ENCODE results near the gene GPR21. TPM values are rescaled to one million over a fixed set of nuclear protein-coding genes. Genes with fewer than 3 reads are reported as not detected.

The GPR21 gene
- total RNA-seq, 1 donor from 2014 or later: 0.58 TPM

DNA sequence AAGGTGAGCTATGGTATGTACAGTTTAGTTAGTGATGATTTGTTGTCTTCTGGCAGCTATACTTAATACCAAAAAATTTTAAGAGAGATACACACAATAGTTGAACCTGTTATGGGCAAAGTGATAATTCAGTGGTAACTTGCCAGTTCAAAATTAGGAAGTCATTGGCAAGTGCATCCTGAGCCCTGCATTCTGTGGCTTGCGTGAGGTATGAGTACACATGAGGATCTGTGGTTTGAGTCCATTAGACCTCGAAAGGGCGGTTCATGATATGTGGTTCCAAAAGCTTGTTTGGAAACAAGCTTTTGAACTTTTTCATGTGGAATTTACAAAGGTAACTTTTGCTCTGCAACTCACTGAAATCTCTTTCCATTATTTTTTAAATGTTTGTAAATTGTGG is 47.0 kb downstream of the GPR21 start:
- H3K36me3 ChIP-seq: peaks cover 65% of the 10 kb centered on the region
- no peak for TF ChIP-seq CTCF (IDR thresholded peaks at IDR 0.05; ENCODE audit: borderline replicate concordance)
- no peak overlapping the region for H3K27ac ChIP-seq (replicated peaks)
- H3K27me3 ChIP-seq (ENCODE audit: low read depth): no peaks in the 10 kb centered on the region
- no peaks in the 10 kb centered on the region for H3K9me3 ChIP-seq (replicated peaks)
- DNase-seq: no peak
- H3K4me1 ChIP-seq: no peaks in the 10 kb centered on the region
- intact Hi-C loops (cut with micrococcal nuclease): no loop called here
- no peak overlapping the region for H3K4me3 ChIP-seq

GRCh38 chr9:123081824-123082223 is 48.4 kb downstream of the GPR21 start:
- Histone ChIP-seq H3K4me1 (no peaks in the 10 kb centered on the region), H3K27me3 (ENCODE audit: low read depth) (no peaks in the 10 kb centered on the region), H3K9me3 (replicated peaks) (no peaks in the 10 kb centered on the region), H3K36me3 (peaks cover 56% of the 10 kb centered on the region), H3K4me3 (no peak overlapping the region), H3K27ac (replicated peaks) (no peak overlapping the region)
- DNase-seq: no peak
- TF ChIP-seq CTCF (IDR thresholded peaks at IDR 0.05; ENCODE audit: borderline replicate concordance): peak; percentile 59
- intact Hi-C loops (cut with micrococcal nuclease): no loop called here

- no peak for TF ChIP-seq CTCF (IDR thresholded peaks at IDR 0.05; ENCODE audit: borderline replicate concordance)
- H3K27ac ChIP-seq (replicated peaks): no peak overlapping the region
- H3K36me3 ChIP-seq: peaks cover 52% of the 10 kb centered on the region
- DNase-seq: no peak
- H3K27me3 ChIP-seq (ENCODE audit: low read depth): no peaks in the 10 kb centered on the region
- intact Hi-C loops (cut with micrococcal nuclease): no loop called here
- H3K9me3 ChIP-seq (replicated peaks): no peaks in the 10 kb centered on the region
- no peak overlapping the region for H3K4me3 ChIP-seq
- H3K4me1 ChIP-seq: peaks cover 11% of the 10 kb centered on the region
These were observed 50.2 kb downstream of the GPR21 start for GRCh38 chr9:123083680-123084079.

GRCh38 chr9:123084256-123084655 is 50.8 kb downstream of the GPR21 start:
- intact Hi-C loops (cut with micrococcal nuclease): no loop called here
- Histone ChIP-seq H3K4me3 (no peak overlapping the region), H3K36me3 (peaks cover 47% of the 10 kb centered on the region), H3K27me3 (ENCODE audit: low read depth) (no peaks in the 10 kb centered on the region), H3K27ac (replicated peaks) (no peak overlapping the region), H3K9me3 (replicated peaks) (no peaks in the 10 kb centered on the region), H3K4me1 (peaks cover 17% of the 10 kb centered on the region)
- no peak for DNase-seq
- TF ChIP-seq CTCF (IDR thresholded peaks at IDR 0.05; ENCODE audit: borderline replicate concordance): no peak

Other genes starting within 250 kb of the GPR21 start
- not detected for gene OR5C1, start 244.7 kb upstream of the GPR21 start, total RNA-seq
- not detected for gene OR1K1, start 233.5 kb upstream of the GPR21 start, total RNA-seq
- gene PDCL, start 205.1 kb upstream of the GPR21 start, total RNA-seq: 8.3 TPM
- 37.7 TPM for gene RC3H2, start 128.3 kb upstream of the GPR21 start, total RNA-seq
- gene ZBTB6, start 120.3 kb upstream of the GPR21 start, total RNA-seq: 6.0 TPM
- 5.4 TPM for gene ZBTB26, start 102.2 kb upstream of the GPR21 start, total RNA-seq
- 48.2 TPM for gene RABGAP1, start 92.6 kb upstream of the GPR21 start, total RNA-seq
- gene STRBP, start 234.9 kb downstream of the GPR21 start, total RNA-seq: 26.4 TPM

Measured in left ventricle myocardium inferior (tissue), 1 donor.